SK-N-MC (cell line): ENCODE measurements around the gene NFATC1.

Experiments used
- EZH2 ChIP-seq: fragments of 200-600 bp; sonication (generic); IDR thresholded peaks from one replicate; pipeline ENCODE4 v1.6.1; 2017; ENCODE audit warnings: antibody characterized with exemption
- POLR2AphosphoS5 ChIP-seq: IDR thresholded peaks from 2 replicates; pipeline ENCODE4 v1.6.1; 2012; ENCODE audit warnings: mild to moderate bottlenecking, low read depth, low read length, borderline replicate concordance

DNA sequence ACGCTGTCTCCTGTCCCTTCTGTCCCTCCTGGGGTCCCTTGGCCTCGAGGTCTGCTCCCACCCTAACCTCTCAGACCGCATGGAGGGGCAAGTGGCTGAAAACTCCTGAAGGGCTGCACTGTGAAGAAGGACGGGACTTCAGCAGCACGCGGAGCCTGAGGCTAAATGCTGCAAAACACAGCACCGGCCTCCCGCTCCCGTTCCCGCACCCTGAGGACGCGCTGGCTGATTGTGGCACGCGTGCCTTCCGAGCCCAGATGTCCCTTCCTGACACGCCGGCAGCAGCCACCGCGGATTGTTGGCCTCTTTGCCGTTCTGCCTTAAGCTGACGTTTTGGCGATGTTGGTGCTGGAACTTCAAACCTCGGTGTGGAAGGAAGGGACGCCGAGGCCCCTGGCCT is 158.0 kb downstream of the NFATC1 start:
- no peak for TF ChIP-seq POLR2AphosphoS5
- no peak for TF ChIP-seq EZH2
